GM19239 (cell line): ENCODE results near the gene TIMM23.

Experiments used
- DNase-seq: peaks from one replicate; pipeline ENCODE4 v3.0.0; 2011; ENCODE audit warnings: low spot score; ENCODE audit not compliant: insufficient read length
- FAIRE-seq: peaks from 2 replicates; lab custom pipeline; 2011; peaks lifted over from hg19 to GRCh38; lab: Jason Lieb, UNC

Gene TIMM23

GRCh38 chr10:46019569-46020343 is 47.5 kb downstream of the TIMM23 start:
- FAIRE-seq (no peak), DNase-seq (no peak)

GRCh38 chr10:46020344-46020657 is 48.0 kb downstream of the TIMM23 start:
- FAIRE-seq, result no peak
- no peak for DNase-seq

GRCh38 chr10:46022978-46023702 is 50.9 kb downstream of the TIMM23 start:
- DNase-seq, result peak; percentile 71
- no peak for FAIRE-seq

- DNase-seq (no peak), FAIRE-seq (no peak)
These were observed 52.7 kb downstream of the TIMM23 start for GRCh38 chr10:46024948-46025347.

- DNase-seq (no peak), FAIRE-seq (no peak)
These were observed 53.1 kb downstream of the TIMM23 start for GRCh38 chr10:46025406-46025805.

- FAIRE-seq (no peak), DNase-seq (no peak)
These were observed 53.8 kb downstream of the TIMM23 start for GRCh38 chr10:46026106-46026505.

GRCh38 chr10:46028584-46029460 is 56.5 kb downstream of the TIMM23 start:
- DNase-seq (peak; percentile 20), FAIRE-seq (no peak)

- no peak for DNase-seq
- FAIRE-seq, result no peak
These were observed 57.3 kb downstream of the TIMM23 start for GRCh38 chr10:46029461-46030030.

GRCh38 chr10:46030091-46030937 is 58.0 kb downstream of the TIMM23 start, which contains the start of gene NCOA4:
Gene NCOA4 (minus strand): TSS chr10:46030623. CDS start chr10:46016680, 13,943 bp downstream.
- DNase-seq, result peak; percentile 94
- no peak for FAIRE-seq

GRCh38 chr10:46031648-46032532 is 59.6 kb downstream of the TIMM23 start:
- FAIRE-seq, result no peak

GRCh38 chr10:46033602-46034011 is 61.3 kb downstream of the TIMM23 start:
- FAIRE-seq (no peak), DNase-seq (no peak)

More at GRCh38 chr10:46031648-46032532, 59.6 kb downstream of the TIMM23 start:
- DNase-seq, result no peak

- DNase-seq (no peak), FAIRE-seq (no peak)
These were observed 63.9 kb downstream of the TIMM23 start for GRCh38 chr10:46035923-46036849.

GRCh38 chr10:46037107-46037825 is 65.0 kb downstream of the TIMM23 start:
- DNase-seq (no peak), FAIRE-seq (no peak)

- FAIRE-seq, result no peak
- no peak for DNase-seq
These were observed 67.7 kb downstream of the TIMM23 start for GRCh38 chr10:46040004-46040403.

- FAIRE-seq (no peak), DNase-seq (no peak)
These were observed 70.2 kb downstream of the TIMM23 start for GRCh38 chr10:46042527-46042926.

- no peak for DNase-seq
- FAIRE-seq, result no peak
These were observed 74.0 kb downstream of the TIMM23 start, which contains the start of gene MSMB for GRCh38 chr10:46046261-46046660. Gene MSMB (minus strand): TSS chr10:46046269. CDS start chr10:46046237, 32 bp downstream.

GRCh38 chr10:46048152-46048551 is 75.9 kb downstream of the TIMM23 start:
- DNase-seq, result no peak
- no peak for FAIRE-seq
